ENCODE measurements around the gene MYMX. TPM values are rescaled to one million over a fixed set of nuclear protein-coding genes. Genes with fewer than 3 reads are reported as not detected.

Gene MYMX
- total RNA-seq, 1 experiment from 2014 or later: not detected

GRCh38 chr6:44169886-44170570 is 46.7 kb upstream of the MYMX start:
- Histone ChIP-seq H3K27ac (ENCODE audit: low read depth, low read length) (no peak overlapping the region), H3K4me3 (replicated peaks in 1 of 2; ENCODE audit: low read depth in 1 of 2, low read length in 2 of 2) (no peak overlapping the region), H2AFZ (ENCODE audit: low read depth, low read length, poor library complexity, severe bottlenecking) (no peak overlapping the region), H3K4me1 (ENCODE audit: control insufficient read depth in 1 of 2, insufficient read depth in 2 of 2, low read length in 2 of 2) (peaks cover 3 to 20% of the 10 kb centered on the region in 2 experiments; a peak in 3 of 4 replicates), H3K9ac (ENCODE audit: low read length) (no peak overlapping the region), H3K27me3 (ENCODE audit: insufficient read depth, low read length) (peaks cover 4% of the 10 kb centered on the region; the same call in 1 of the 2 replicates), H3K4me2 (ENCODE audit: low read length) (no peak overlapping the region), H3K9me3 (ENCODE audit: control insufficient read depth in 1 of 2, insufficient read depth in 1 of 2, low read depth in 1 of 2, low read length in 2 of 2) (no peaks in the 10 kb centered on the region), H3K9me2 (ENCODE audit: insufficient read depth) (no peaks in the 10 kb centered on the region), H3K36me3 (ENCODE audit: control insufficient read depth in 1 of 2, insufficient read depth in 2 of 2, low read length in 2 of 2) (no peaks in the 10 kb centered on the region), H4K20me1 (ENCODE audit: insufficient read depth) (no peaks in the 10 kb centered on the region), H3K79me2 (ENCODE audit: insufficient read depth, low read length) (no peaks in the 10 kb centered on the region)
- TF ChIP-seq SIN3A (IDR thresholded peaks at IDR 0.05; ENCODE audit: low read depth) (no peak), SP1 (IDR thresholded peaks at IDR 0.05; ENCODE audit: low read depth) (no peak), EZH2 (IDR thresholded peaks at IDR 0.05) (no peak)
- TF ChIP-seq, protein P1, sequence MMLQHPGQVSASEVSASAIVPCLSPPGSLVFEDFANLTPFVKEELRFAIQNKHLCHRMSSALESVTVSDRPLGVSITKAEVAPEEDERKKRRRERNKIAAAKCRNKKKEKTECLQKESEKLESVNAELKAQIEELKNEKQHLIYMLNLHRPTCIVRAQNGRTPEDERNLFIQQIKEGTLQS (IDR thresholded peaks at IDR 0.05): no peak
- RAD21 ChIA-PET (ENCODE audit: low non-redundant PET in 1 of 2, low total read pairs in 2 of 2, uncharacterized antibody in 2 of 2, unreplicated experiment in 2 of 2): no interaction called here
- BruUV-seq (replicated peaks): no TSS peak
- intact Hi-C loops (cut with micrococcal nuclease): loop anchor here (5.0 kb wide), 1 partner anchor 167 kb away; no protein-coding TSS in a partner anchor
- ATAC-seq (no peak), DNase-seq (ENCODE audit: low read depth, low spot score) (no peak)
- POLR2A ChIA-PET: no interaction called here
- CTCF ChIA-PET: interaction anchor here (1.4 kb wide), 1 partner anchor 87 kb away, joined by 4 read pairs; the partner anchor contains the start of gene SLC35B2

- CTCF ChIA-PET: interaction anchor here (0.6 to 1.9 kb wide), 14 partner anchors 11 to 167 kb away, joined by 3 to 8 read pairs (median 5); partner anchors contain the start of gene SLC29A1
- no peaks in the 10 kb centered on the region for H3K36me3 ChIP-seq (ENCODE audit: control insufficient read depth in 1 of 2, insufficient read depth in 2 of 2, low read length in 2 of 2)
- DNase-seq (ENCODE audit: low read depth, low spot score) (no peak), ATAC-seq (no peak; the same call in 1 of the 2 replicates)
- no TSS peak for BruUV-seq (replicated peaks)
- peaks cover 3 to 20% of the 10 kb centered on the region in 2 experiments; a peak in 3 of 4 replicates for H3K4me1 ChIP-seq (ENCODE audit: control insufficient read depth in 1 of 2, insufficient read depth in 2 of 2, low read length in 2 of 2)
- H3K9me2 ChIP-seq (ENCODE audit: insufficient read depth): no peaks in the 10 kb centered on the region
- POLR2A ChIA-PET: interaction anchor here (1.6 to 1.7 kb wide), 2 partner anchors 75 to 85 kb away, joined by 6 to 7 read pairs; partner anchors contain the start of genes HSP90AB1 and SLC35B2
- H3K4me2 ChIP-seq (ENCODE audit: low read length): peak overlapping the region; percentile 8; the same call in 1 of the 2 replicates
- H3K9me3 ChIP-seq (ENCODE audit: control insufficient read depth in 1 of 2, insufficient read depth in 1 of 2, low read depth in 1 of 2, low read length in 2 of 2): no peaks in the 10 kb centered on the region
- H4K20me1 ChIP-seq (ENCODE audit: insufficient read depth): no peaks in the 10 kb centered on the region
- H2AFZ ChIP-seq (ENCODE audit: low read depth, low read length, poor library complexity, severe bottlenecking): peak overlapping the region; percentile 5
- RAD21 ChIA-PET (ENCODE audit: low non-redundant PET in 1 of 2, low total read pairs in 2 of 2, uncharacterized antibody in 2 of 2, unreplicated experiment in 2 of 2): interaction anchor here in 1 of 2 experiments (0.5 to 1.3 kb wide), 3 partner anchors 28 to 85 kb away, joined by 3 to 4 read pairs (median 3); partner anchors contain the start of gene SLC35B2
- no peak overlapping the region for H3K9ac ChIP-seq (ENCODE audit: low read length)
- no peaks in the 10 kb centered on the region; the same call in 1 of the 2 replicates for H3K27me3 ChIP-seq (ENCODE audit: insufficient read depth, low read length)
- intact Hi-C loops (cut with micrococcal nuclease): loop anchor here (1.0 to 5.0 kb wide), 3 partner anchors 62 to 165 kb away; partner anchors contain the start of gene SLC35B2
- H3K4me3 ChIP-seq (replicated peaks in 1 of 2; ENCODE audit: low read depth in 1 of 2, low read length in 2 of 2): no peak overlapping the region
- no peaks in the 10 kb centered on the region for H3K79me2 ChIP-seq (ENCODE audit: insufficient read depth, low read length)
- no peak overlapping the region for H3K27ac ChIP-seq (ENCODE audit: low read depth, low read length)
- TF ChIP-seq SP1 (IDR thresholded peaks at IDR 0.05; ENCODE audit: low read depth) (no peak), POLR2AphosphoS5 (IDR thresholded peaks at IDR 0.05; ENCODE audit: low read depth, low read length) (no peak), EZH2 (IDR thresholded peaks at IDR 0.05) (no peak), SRF (IDR thresholded peaks at IDR 0.05; ENCODE audit: low read depth) (no peak), RAD21 (IDR thresholded peaks at IDR 0.05; ENCODE audit: low read depth) (no peak), ZNF274 (IDR thresholded peaks at IDR 0.05; ENCODE audit: low read depth, low read length) (no peak), POLR2A (IDR thresholded peaks at IDR 0.05; ENCODE audit: borderline replicate concordance, extremely low read depth, insufficient read depth, insufficient read length) (no peak)
- TF ChIP-seq, protein P2, sequence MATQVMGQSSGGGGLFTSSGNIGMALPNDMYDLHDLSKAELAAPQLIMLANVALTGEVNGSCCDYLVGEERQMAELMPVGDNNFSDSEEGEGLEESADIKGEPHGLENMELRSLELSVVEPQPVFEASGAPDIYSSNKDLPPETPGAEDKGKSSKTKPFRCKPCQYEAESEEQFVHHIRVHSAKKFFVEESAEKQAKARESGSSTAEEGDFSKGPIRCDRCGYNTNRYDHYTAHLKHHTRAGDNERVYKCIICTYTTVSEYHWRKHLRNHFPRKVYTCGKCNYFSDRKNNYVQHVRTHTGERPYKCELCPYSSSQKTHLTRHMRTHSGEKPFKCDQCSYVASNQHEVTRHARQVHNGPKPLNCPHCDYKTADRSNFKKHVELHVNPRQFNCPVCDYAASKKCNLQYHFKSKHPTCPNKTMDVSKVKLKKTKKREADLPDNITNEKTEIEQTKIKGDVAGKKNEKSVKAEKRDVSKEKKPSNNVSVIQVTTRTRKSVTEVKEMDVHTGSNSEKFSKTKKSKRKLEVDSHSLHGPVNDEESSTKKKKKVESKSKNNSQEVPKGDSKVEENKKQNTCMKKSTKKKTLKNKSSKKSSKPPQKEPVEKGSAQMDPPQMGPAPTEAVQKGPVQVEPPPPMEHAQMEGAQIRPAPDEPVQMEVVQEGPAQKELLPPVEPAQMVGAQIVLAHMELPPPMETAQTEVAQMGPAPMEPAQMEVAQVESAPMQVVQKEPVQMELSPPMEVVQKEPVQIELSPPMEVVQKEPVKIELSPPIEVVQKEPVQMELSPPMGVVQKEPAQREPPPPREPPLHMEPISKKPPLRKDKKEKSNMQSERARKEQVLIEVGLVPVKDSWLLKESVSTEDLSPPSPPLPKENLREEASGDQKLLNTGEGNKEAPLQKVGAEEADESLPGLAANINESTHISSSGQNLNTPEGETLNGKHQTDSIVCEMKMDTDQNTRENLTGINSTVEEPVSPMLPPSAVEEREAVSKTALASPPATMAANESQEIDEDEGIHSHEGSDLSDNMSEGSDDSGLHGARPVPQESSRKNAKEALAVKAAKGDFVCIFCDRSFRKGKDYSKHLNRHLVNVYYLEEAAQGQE (IDR thresholded peaks at IDR 0.05; ENCODE audit: low read depth): no peak
- TF ChIP-seq, protein P3, sequence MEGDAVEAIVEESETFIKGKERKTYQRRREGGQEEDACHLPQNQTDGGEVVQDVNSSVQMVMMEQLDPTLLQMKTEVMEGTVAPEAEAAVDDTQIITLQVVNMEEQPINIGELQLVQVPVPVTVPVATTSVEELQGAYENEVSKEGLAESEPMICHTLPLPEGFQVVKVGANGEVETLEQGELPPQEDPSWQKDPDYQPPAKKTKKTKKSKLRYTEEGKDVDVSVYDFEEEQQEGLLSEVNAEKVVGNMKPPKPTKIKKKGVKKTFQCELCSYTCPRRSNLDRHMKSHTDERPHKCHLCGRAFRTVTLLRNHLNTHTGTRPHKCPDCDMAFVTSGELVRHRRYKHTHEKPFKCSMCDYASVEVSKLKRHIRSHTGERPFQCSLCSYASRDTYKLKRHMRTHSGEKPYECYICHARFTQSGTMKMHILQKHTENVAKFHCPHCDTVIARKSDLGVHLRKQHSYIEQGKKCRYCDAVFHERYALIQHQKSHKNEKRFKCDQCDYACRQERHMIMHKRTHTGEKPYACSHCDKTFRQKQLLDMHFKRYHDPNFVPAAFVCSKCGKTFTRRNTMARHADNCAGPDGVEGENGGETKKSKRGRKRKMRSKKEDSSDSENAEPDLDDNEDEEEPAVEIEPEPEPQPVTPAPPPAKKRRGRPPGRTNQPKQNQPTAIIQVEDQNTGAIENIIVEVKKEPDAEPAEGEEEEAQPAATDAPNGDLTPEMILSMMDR (IDR thresholded peaks at IDR 0.05 in 2 of 3, conservative IDR thresholded peaks at IDR 0.05 in 1 of 3; ENCODE audit: borderline replicate concordance in 1 of 3, insufficient read depth in 1 of 3, low read depth in 2 of 3, low read length in 2 of 3): no peak
Measured at GRCh38 chr6:44171899-44172546, 44.7 kb upstream of the MYMX start.
